VCaP (cell line): ENCODE results near the gene VEZF1.

Experiments
- H3K27ac ChIP-seq: fragments of 450-650 bp; 2 replicates; pipeline ENCODE4 v1.5.1; 2017
- CTCF ChIP-seq: fragments of 450-650 bp; conservative IDR thresholded peaks from 2 replicates; pipeline ENCODE4 v1.5.1; 2017; ENCODE audit warnings: mild to moderate bottlenecking, moderate library complexity

Gene VEZF1

GRCh38 chr17:57943645-57944044 lies 44.4 kb downstream of the VEZF1 start:
- no peak overlapping the region for H3K27ac ChIP-seq
- no peak for TF ChIP-seq CTCF

GRCh38 chr17:57943140-57943539 lies 44.9 kb downstream of the VEZF1 start:
- TF ChIP-seq CTCF = no peak
- no peak overlapping the region for H3K27ac ChIP-seq

- no peak for TF ChIP-seq CTCF
- no peak overlapping the region for H3K27ac ChIP-seq
Observed at GRCh38 chr17:57941384-57942370, 46.4 kb downstream of the VEZF1 start.

GRCh38 chr17:57940653-57941329 lies 47.3 kb downstream of the VEZF1 start:
- TF ChIP-seq CTCF = no peak
- peak overlapping the region; percentile 19; the same call in 1 of the 2 replicates for H3K27ac ChIP-seq

- TF ChIP-seq CTCF = no peak
- peak overlapping the region; percentile 19; the same call in 1 of the 2 replicates for H3K27ac ChIP-seq
Observed at GRCh38 chr17:57940231-57940630, 47.8 kb downstream of the VEZF1 start.

GRCh38 chr17:57939797-57940196 lies 48.3 kb downstream of the VEZF1 start:
- H3K27ac ChIP-seq = peak overlapping the region; percentile 19; the same call in 1 of the 2 replicates
- TF ChIP-seq CTCF = no peak

- no peak for TF ChIP-seq CTCF
- peak overlapping the region; percentile 29 for H3K27ac ChIP-seq
Observed at GRCh38 chr17:57938061-57938502, 50.0 kb downstream of the VEZF1 start.
